HCT116 (cell line): Measurements from ENCODE around the gene STK39. TPM values are rescaled to one million over a fixed set of nuclear protein-coding genes. Genes with fewer than 3 reads are reported as not detected.

Experiments
- ATAC-seq: fragments of 200-7000 bp; cut with Tn5 transposase; 2 replicates; pipeline ENCODE4 v1.9.1; 2020; ENCODE audit warnings: mild to moderate bottlenecking, moderate library complexity
- BruUV-seq: library from RNA; stranded (reverse); fragments of 400-500 nt; replicated peaks from 2 replicates; lab custom pipeline; 2021; lab: Mats Ljungman, UMichigan
- CTCF ChIA-PET: fragments of 300-600 bp; sonication (Branson Sonifier 250); formaldehyde crosslinking; loops from one replicate; lab custom pipeline; 2021; ENCODE audit warnings: antibody characterized with exemption; lab: Charles Lee
- POLR2A ChIA-PET: fragments of 300-600, 350-600 bp; sonication (Branson Sonifier 250); formaldehyde crosslinking; loops from one replicate; lab custom pipeline; 2021; ENCODE audit warnings: antibody characterized with exemption; lab: Charles Lee
- RAD21 ChIA-PET, 2 experiments: fragments of 300-600 bp; sonication (Branson Sonifier 250); formaldehyde crosslinking; loops; one replicate each; lab custom pipeline; 2023; ENCODE audit warnings: low total read pairs in 2 of 2; ENCODE audit not compliant: uncharacterized antibody in 2 of 2, unreplicated experiment in 2 of 2, low non-redundant PET in 1 of 2; lab: Charles Lee
- DNase-seq: peaks from one replicate; pipeline ENCODE4 v3.0.0-alpha.2; 2010; ENCODE audit warnings: low read depth, low spot score
- H2AFZ ChIP-seq: fragments of 200-600 bp; shearing (Covaris generic), sonication (generic); 2 replicates; pipeline ENCODE4 v1.6.1; 2017; ENCODE audit warnings: low read depth, mixed run types, mixed read lengths, antibody characterized with exemption, low read length; ENCODE audit not compliant: poor library complexity, severe bottlenecking
- H3K27ac ChIP-seq: 2 replicates; pipeline ENCODE4 v1.5.1; 2012; ENCODE audit warnings: low read depth, low read length
- H3K27me3 ChIP-seq: fragments of 200-600 bp; sonication (generic); 2 replicates; pipeline ENCODE4 v1.6.1; 2016; ENCODE audit warnings: mixed run types, low read length, mixed read lengths; ENCODE audit not compliant: insufficient read depth
- H3K36me3 ChIP-seq, 2 experiments: fragments of 200-500 bp in 1 of 2; fragments of 200-600 bp in 1 of 2; sonication (Bioruptor generic) in 1 of 2; sonication (generic) in 1 of 2; 2 replicates each; pipeline versions ENCODE4 v1.5.1 to v1.6.1; 2014 to 2016; ENCODE audit warnings: low read length in 2 of 2, inconsistent platforms in 1 of 2, mixed read lengths in 1 of 2, mixed run types in 1 of 2; ENCODE audit not compliant: insufficient read depth in 2 of 2, control insufficient read depth in 1 of 2
- H3K4me1 ChIP-seq, 2 experiments: fragments of 200-600 bp in 1 of 2; sonication (generic) in 1 of 2; 2 replicates each; pipeline versions ENCODE4 v1.5.1 to v1.6.1; 2012 to 2017; ENCODE audit warnings: low read length in 2 of 2, inconsistent platforms in 1 of 2, mild to moderate bottlenecking in 1 of 2, mixed read lengths in 1 of 2, mixed run types in 1 of 2, moderate library complexity in 1 of 2; ENCODE audit not compliant: insufficient read depth in 2 of 2, control insufficient read depth in 1 of 2
- H3K4me2 ChIP-seq: fragments of 200-600 bp; sonication (generic); 2 replicates; pipeline ENCODE4 v1.6.1; 2017; ENCODE audit warnings: mixed run types, low read length, mixed read lengths
- H3K4me3 ChIP-seq, 2 experiments: fragments of 200-600 bp in 1 of 2; sonication (generic) in 1 of 2; replicated peaks in 1 of 2; 2 replicates each; pipeline ENCODE4 v1.5.1; 2011 to 2016; ENCODE audit warnings: low read length in 2 of 2, control low read depth in 1 of 2, low read depth in 1 of 2, mild to moderate bottlenecking in 1 of 2, mixed read lengths in 1 of 2, mixed run types in 1 of 2
- H3K79me2 ChIP-seq: fragments of 200-600 bp; sonication (generic); 2 replicates; pipeline ENCODE4 v1.6.1; 2017; ENCODE audit warnings: mild to moderate bottlenecking, mixed run types, low read length, moderate library complexity, mixed read lengths; ENCODE audit not compliant: insufficient read depth
- H3K9ac ChIP-seq: fragments of 200-600 bp; sonication (generic); 2 replicates; pipeline ENCODE4 v1.6.1; 2016; ENCODE audit warnings: low read length, mixed read lengths
- H3K9me2 ChIP-seq: fragments of 200-600 bp; sonication (generic), shearing (Covaris generic); 2 replicates; pipeline ENCODE4 v1.6.1; 2017; ENCODE audit warnings: mixed run types, mild to moderate bottlenecking, moderate library complexity; ENCODE audit not compliant: insufficient read depth
- H3K9me3 ChIP-seq, 2 experiments: fragments of 200-500 bp in 1 of 2; fragments of 200-600 bp in 1 of 2; sonication (Bioruptor generic) in 1 of 2; sonication (generic) in 1 of 2; 2 replicates each; pipeline ENCODE4 v1.6.1; 2014 to 2017; ENCODE audit warnings: low read length in 2 of 2, mixed read lengths in 2 of 2, inconsistent platforms in 1 of 2, low read depth in 1 of 2, mild to moderate bottlenecking in 1 of 2, mixed run types in 1 of 2, moderate library complexity in 1 of 2; ENCODE audit not compliant: control insufficient read depth in 1 of 2, insufficient read depth in 1 of 2
- H4K20me1 ChIP-seq: fragments of 200-600 bp; sonication (generic), shearing (Covaris generic); 2 replicates; pipeline ENCODE4 v1.6.1; 2017; ENCODE audit warnings: mixed run types, mild to moderate bottlenecking, moderate library complexity; ENCODE audit not compliant: insufficient read depth
- CEBPB ChIP-seq: IDR thresholded peaks from 2 replicates; pipeline ENCODE4 v1.6.1; 2012; ENCODE audit warnings: low read depth
- EGR1 ChIP-seq: IDR thresholded peaks from 2 replicates; pipeline ENCODE4 v1.6.1; 2012; ENCODE audit warnings: low read depth
- POLR2AphosphoS5 ChIP-seq: IDR thresholded peaks from 2 replicates; pipeline ENCODE4 v1.6.1; 2011; ENCODE audit warnings: mild to moderate bottlenecking, low read depth, low read length, moderate library complexity
- SIN3A ChIP-seq: IDR thresholded peaks from 2 replicates; pipeline ENCODE4 v1.6.1; 2012; ENCODE audit warnings: low read depth
- intact Hi-C: fragments of 100-400 bp; cut with micrococcal nuclease; formaldehyde crosslinking; loops from 2 replicates; pipeline ENCODE4 v1.10.0; 2022
- total RNA-seq: library from RNA; stranded (reverse); gene quantifications from one replicate; pipeline ENCODE4 v1.2.1, GENCODE V29; 2021; ENCODE audit not compliant: unreplicated experiment
- TF ChIP-seq, protein P1 (sequence below), 3 experiments: fragments of 200-600 bp in 1 of 3; sonication (generic) in 1 of 3; IDR thresholded peaks in 2 of 3; conservative IDR thresholded peaks in 1 of 3; 2 replicates each; pipeline ENCODE4 v1.5.1; 2012 to 2017; ENCODE audit warnings: low read depth in 2 of 3, low read length in 2 of 3, antibody characterized with exemption in 1 of 3, borderline replicate concordance in 1 of 3, control low read depth in 1 of 3, mild to moderate bottlenecking in 1 of 3, mixed read lengths in 1 of 3, mixed run types in 1 of 3, moderate library complexity in 1 of 3; ENCODE audit not compliant: insufficient read depth in 1 of 3
- TF ChIP-seq, protein P2 (sequence below): IDR thresholded peaks from 2 replicates; pipeline ENCODE4 v1.6.1; 2012; ENCODE audit warnings: low read depth

Gene STK39
- total RNA-seq, 1 experiment from 2014 or later, result 118 TPM

DNA sequence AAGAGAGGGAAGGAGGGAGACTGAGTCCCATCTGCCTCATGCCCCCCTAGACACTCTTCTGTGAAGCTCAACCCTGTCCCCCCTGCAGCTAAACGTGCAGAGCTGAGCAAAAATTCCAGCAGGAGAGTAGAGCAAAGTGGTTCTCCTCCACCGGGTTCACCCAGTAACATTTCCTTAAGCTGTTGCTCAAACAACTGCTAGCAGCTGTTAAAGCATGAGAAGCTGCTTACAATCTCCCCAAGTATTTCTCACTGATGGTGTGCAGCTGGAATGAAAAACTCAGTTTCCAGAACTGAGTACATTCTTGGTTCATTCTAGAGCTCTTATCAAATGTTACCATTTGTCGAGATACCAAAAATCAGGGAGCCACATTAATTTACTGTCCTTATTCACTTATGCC is 92.3 kb downstream of the STK39 start:
- H2AFZ ChIP-seq, result no peak overlapping the region
- no peak for DNase-seq
- CTCF ChIA-PET, result no interaction called here
- H3K4me1 ChIP-seq, result peaks cover 30 to 49% of the 10 kb centered on the region in 2 experiments
- H3K79me2 ChIP-seq, result peaks cover 86% of the 10 kb centered on the region
- no TSS peak for BruUV-seq
- H3K27me3 ChIP-seq, result no peaks in the 10 kb centered on the region
- intact Hi-C loops, result no loop called here
- no peak overlapping the region for H3K27ac ChIP-seq
- H4K20me1 ChIP-seq, result no peaks in the 10 kb centered on the region
- RAD21 ChIA-PET, result interaction anchor here in 1 of 2 experiments (0.6 kb wide), 1 partner anchor 135 kb away, joined by 4 read pairs; no protein-coding TSS in a partner anchor
- no peaks in the 10 kb centered on the region for H3K9me3 ChIP-seq
- TF ChIP-seq POLR2AphosphoS5 (no peak), EGR1 (no peak), CEBPB (no peak), SIN3A (no peak)
- TF ChIP-seq, protein P1, sequence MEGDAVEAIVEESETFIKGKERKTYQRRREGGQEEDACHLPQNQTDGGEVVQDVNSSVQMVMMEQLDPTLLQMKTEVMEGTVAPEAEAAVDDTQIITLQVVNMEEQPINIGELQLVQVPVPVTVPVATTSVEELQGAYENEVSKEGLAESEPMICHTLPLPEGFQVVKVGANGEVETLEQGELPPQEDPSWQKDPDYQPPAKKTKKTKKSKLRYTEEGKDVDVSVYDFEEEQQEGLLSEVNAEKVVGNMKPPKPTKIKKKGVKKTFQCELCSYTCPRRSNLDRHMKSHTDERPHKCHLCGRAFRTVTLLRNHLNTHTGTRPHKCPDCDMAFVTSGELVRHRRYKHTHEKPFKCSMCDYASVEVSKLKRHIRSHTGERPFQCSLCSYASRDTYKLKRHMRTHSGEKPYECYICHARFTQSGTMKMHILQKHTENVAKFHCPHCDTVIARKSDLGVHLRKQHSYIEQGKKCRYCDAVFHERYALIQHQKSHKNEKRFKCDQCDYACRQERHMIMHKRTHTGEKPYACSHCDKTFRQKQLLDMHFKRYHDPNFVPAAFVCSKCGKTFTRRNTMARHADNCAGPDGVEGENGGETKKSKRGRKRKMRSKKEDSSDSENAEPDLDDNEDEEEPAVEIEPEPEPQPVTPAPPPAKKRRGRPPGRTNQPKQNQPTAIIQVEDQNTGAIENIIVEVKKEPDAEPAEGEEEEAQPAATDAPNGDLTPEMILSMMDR (IDR thresholded peaks at IDR 0.05 in 2 of 3, conservative IDR thresholded peaks at IDR 0.05 in 1 of 3; ENCODE audit: borderline replicate concordance in 1 of 3, insufficient read depth in 1 of 3, low read depth in 2 of 3, low read length in 2 of 3), result no peak
- TF ChIP-seq, protein P2, sequence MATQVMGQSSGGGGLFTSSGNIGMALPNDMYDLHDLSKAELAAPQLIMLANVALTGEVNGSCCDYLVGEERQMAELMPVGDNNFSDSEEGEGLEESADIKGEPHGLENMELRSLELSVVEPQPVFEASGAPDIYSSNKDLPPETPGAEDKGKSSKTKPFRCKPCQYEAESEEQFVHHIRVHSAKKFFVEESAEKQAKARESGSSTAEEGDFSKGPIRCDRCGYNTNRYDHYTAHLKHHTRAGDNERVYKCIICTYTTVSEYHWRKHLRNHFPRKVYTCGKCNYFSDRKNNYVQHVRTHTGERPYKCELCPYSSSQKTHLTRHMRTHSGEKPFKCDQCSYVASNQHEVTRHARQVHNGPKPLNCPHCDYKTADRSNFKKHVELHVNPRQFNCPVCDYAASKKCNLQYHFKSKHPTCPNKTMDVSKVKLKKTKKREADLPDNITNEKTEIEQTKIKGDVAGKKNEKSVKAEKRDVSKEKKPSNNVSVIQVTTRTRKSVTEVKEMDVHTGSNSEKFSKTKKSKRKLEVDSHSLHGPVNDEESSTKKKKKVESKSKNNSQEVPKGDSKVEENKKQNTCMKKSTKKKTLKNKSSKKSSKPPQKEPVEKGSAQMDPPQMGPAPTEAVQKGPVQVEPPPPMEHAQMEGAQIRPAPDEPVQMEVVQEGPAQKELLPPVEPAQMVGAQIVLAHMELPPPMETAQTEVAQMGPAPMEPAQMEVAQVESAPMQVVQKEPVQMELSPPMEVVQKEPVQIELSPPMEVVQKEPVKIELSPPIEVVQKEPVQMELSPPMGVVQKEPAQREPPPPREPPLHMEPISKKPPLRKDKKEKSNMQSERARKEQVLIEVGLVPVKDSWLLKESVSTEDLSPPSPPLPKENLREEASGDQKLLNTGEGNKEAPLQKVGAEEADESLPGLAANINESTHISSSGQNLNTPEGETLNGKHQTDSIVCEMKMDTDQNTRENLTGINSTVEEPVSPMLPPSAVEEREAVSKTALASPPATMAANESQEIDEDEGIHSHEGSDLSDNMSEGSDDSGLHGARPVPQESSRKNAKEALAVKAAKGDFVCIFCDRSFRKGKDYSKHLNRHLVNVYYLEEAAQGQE, result no peak
- peaks cover 0 to 58% of the 10 kb centered on the region in 2 experiments; a peak in 2 of 4 replicates for H3K36me3 ChIP-seq
- POLR2A ChIA-PET, result no interaction called here
- ATAC-seq, result no peak
- H3K4me2 ChIP-seq, result no peak overlapping the region
- H3K9ac ChIP-seq, result no peak overlapping the region
- no peaks in the 10 kb centered on the region for H3K9me2 ChIP-seq
- no peak overlapping the region for H3K4me3 ChIP-seq
